Nucleus accumbens (tissue), 56 donors: Measurements from ENCODE around the gene ZBTB8OS.
A peak's percentile ranks its signal among the peaks of the same experiment; 100 is the strongest.

ENCODE experiments used
- DNase-seq, 56 donors: peaks; one replicate each; lab custom pipeline; 2025; lab: John Stamatoyannopoulos, UW

ZBTB8OS gene

DNA sequence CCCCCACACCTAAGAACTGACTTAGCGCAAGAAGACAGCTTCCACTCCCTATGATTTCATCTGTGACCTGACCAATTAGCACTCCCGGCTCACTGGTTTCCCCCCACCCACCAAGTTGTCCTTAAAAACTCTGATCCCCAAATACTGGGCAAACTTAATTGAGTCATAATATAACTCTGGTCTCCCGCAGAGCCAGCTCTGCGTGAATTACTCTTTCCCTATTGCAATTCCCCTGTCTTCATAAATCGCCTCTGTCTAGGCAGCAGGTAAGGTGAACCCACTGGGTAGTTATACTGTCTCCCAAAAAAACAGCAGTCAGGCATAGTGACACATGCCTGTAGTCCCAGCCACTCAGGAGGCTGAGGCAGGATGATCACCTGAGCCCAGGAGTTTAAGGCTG lies 36.9 kb downstream of the ZBTB8OS start:
- no peak for DNase-seq

- DNase-seq = peak; percentile 15 to 94 (median 82)
Observed at GRCh38 chr1:32612189-32612881, 38.0 kb downstream of the ZBTB8OS start.

GRCh38 chr1:32611859-32612188 lies 38.5 kb downstream of the ZBTB8OS start:
- no peak for DNase-seq

- no peak for DNase-seq
Observed at GRCh38 chr1:32609180-32609579, 41.2 kb downstream of the ZBTB8OS start.

- DNase-seq = no peak
Observed at GRCh38 chr1:32606565-32607371, 43.6 kb downstream of the ZBTB8OS start.

DNA sequence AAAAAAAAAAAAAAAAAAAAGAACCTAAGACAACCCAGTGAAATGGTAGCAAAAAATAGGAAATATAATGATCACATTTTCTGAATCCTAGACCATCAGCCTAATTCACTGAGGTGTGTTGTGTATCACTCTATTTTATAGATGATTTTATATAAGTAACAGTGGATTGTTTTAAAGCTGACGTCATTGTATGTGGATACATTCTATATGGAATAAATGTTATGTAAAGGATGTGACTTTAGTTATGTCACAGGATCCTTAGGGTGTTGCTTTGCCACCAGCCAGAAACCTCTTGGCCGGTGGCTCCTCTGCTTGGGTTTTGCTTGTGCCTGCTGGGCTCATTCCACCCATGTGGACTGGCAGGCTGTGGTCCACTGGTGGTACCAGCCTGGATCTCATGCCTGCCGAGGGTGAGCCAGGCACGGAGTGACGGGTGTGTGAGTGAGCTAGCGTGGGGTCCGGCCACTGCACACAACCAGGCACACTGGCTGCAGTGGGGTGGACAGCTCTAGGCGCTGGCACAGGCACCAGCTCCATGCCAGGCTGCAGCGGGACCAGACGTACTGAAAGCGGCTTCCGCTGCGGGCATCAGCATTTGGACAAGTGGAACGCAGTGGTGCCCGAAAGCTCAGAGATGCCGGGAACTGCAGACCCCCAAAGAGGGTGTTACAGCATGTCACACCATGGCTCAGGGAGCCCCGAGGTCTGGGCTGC lies 44.5 kb downstream of the ZBTB8OS start:
- DNase-seq = no peak

DNA sequence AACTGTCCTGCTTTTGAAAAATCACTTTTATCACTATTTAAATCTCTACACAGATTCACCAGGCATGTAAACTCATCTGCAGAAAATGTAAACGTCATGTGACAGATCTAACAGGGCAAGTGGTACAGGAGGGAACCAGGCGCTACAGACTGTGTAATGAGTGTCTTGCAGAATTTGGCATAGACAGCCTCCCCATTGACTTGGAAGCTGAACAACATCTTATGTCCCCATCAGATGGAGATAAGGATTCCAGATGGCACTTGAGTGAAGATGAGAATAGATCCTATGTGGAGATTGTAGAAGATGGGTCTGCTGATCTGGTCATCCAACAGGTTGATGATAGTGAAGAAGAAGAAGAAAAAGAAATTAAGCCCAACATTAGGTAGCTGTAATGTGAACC lies 50.3 kb downstream of the ZBTB8OS start:
- no peak for DNase-seq

GRCh38 chr1:32592943-32593342 lies 57.4 kb downstream of the ZBTB8OS start:
- no peak for DNase-seq

GRCh38 chr1:32580348-32581017 lies 69.9 kb downstream of the ZBTB8OS start:
- DNase-seq = no peak
